ENCODE measurements around the gene FHOD3. TPM values are rescaled to one million over a fixed set of nuclear protein-coding genes. Genes with fewer than 3 reads are reported as not detected.

FHOD3 gene
- total and polyA plus RNA-seq, 2 of the 4 experiments (the other 2 are of a cell fraction): 14.6 to 16.0 TPM

DNA sequence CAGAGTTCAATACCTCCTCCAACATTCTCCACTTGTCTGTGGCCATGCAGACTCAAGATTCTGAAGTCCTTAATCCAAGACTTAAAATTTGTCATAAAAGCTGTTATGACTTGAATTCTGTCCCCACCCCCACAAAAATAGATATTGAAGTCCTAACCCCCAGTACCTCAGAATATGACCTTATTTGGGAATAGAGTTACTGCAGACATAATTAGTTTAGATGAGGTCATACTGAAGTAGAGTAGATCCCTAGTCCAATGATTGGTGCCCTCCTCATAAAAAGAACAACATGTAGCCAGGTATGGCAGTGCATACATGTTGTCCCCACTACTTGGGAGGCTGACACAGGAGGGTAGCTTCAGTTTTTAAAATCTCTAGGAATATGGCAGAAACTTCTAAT, 522.1 kb downstream of the FHOD3 start:
- in situ Hi-C loops (cut with MboI; ENCODE audit: low sequenced_read_pairs) (no loop called here), dilution Hi-C loops (cut with HindIII; ENCODE audit: low sequenced_read_pairs, unreplicated experiment) (no loop called here), intact Hi-C loops (cut with micrococcal nuclease) (no loop called here)
- Histone ChIP-seq H3K18ac (ENCODE audit: low read depth, low read length) (no peak overlapping the region), H2AK5ac (ENCODE audit: low read depth, low read length) (no peak overlapping the region), H3K79me1 (ENCODE audit: low read depth in 1 of 2, low read length in 2 of 2) (peaks cover 19 to 28% of the 10 kb centered on the region in 2 experiments), H2BK5ac (ENCODE audit: low read depth, low read length, poor library complexity, severe bottlenecking) (no peak overlapping the region), H4K91ac (ENCODE audit: insufficient read depth, low read depth, low read length) (no peak overlapping the region), H4K20me1 (ENCODE audit: insufficient read depth, low read length) (no peaks in the 10 kb centered on the region), H3K27ac (ENCODE audit: insufficient read depth, low read length) (no peak overlapping the region), H4K8ac (ENCODE audit: low read depth in 2 of 2, low read length in 2 of 2) (no peak overlapping the region), H2BK20ac (ENCODE audit: low read depth, low read length) (no peak overlapping the region), H3K4me2 (ENCODE audit: low read depth, low read length) (no peak overlapping the region), H3K9ac (ENCODE audit: low read depth, low read length) (no peak overlapping the region), H4K5ac (ENCODE audit: low read depth, low read length) (no peak overlapping the region), H3K23ac (ENCODE audit: low read depth, low read length) (no peak overlapping the region), H3K4me3 (ENCODE audit: insufficient read depth, low read depth, low read length) (no peak overlapping the region), H2BK120ac (ENCODE audit: low read depth, low read length) (no peak overlapping the region), H3K27me3 (ENCODE audit: control insufficient read depth, insufficient read depth, low read length) (no peaks in the 10 kb centered on the region), H3K14ac (replicated peaks; ENCODE audit: low read depth, low read length) (no peak overlapping the region), H2BK15ac (ENCODE audit: low read depth, low read length) (no peak overlapping the region), H3K9me1 (ENCODE audit: insufficient read depth, low read length) (no peaks in the 10 kb centered on the region), H2AK9ac (replicated peaks; ENCODE audit: low read depth, low read length, poor library complexity) (no peak overlapping the region), H3K4ac (ENCODE audit: low read depth, low read length) (no peak overlapping the region), H3K9me3 (ENCODE audit: control insufficient read depth, insufficient read depth, low read length) (no peaks in the 10 kb centered on the region), H3K56ac (ENCODE audit: extremely low read depth, insufficient read depth, low read length) (no peak overlapping the region), H2AFZ (replicated peaks; ENCODE audit: low read length, poor library complexity) (no peak overlapping the region), H3K36me3 (ENCODE audit: control insufficient read depth, insufficient read depth, low read length) (peaks cover 16% of the 10 kb centered on the region), H3K4me1 (ENCODE audit: control insufficient read depth, insufficient read depth, low read length) (peaks cover 2% of the 10 kb centered on the region; the same call in 1 of the 2 replicates)
- ChIA-PET POLR2A (ENCODE audit: unreplicated experiment) (no interaction called here), CTCF (interaction anchor here (0.9 kb wide), 1 partner anchor 11 kb away, joined by 4 read pairs; no protein-coding TSS in a partner anchor)
- no peak for ATAC-seq (ENCODE audit: low read depth)
- no peak for DNase-seq
- TF ChIP-seq POLR2A (IDR thresholded peaks at IDR 0.05; ENCODE audit: low read depth, low read length): no peak
- no peak for TF ChIP-seq RFX5 (IDR thresholded peaks at IDR 0.05; ENCODE audit: low read depth, low read length)
- TF ChIP-seq SMC3 (IDR thresholded peaks at IDR 0.05; ENCODE audit: low read depth, low read length): no peak
- TF ChIP-seq, protein P1, sequence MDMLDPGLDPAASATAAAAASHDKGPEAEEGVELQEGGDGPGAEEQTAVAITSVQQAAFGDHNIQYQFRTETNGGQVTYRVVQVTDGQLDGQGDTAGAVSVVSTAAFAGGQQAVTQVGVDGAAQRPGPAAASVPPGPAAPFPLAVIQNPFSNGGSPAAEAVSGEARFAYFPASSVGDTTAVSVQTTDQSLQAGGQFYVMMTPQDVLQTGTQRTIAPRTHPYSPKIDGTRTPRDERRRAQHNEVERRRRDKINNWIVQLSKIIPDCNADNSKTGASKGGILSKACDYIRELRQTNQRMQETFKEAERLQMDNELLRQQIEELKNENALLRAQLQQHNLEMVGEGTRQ (IDR thresholded peaks at IDR 0.05; ENCODE audit: low read depth, low read length): no peak
- no peak for TF ChIP-seq RAD21 (IDR thresholded peaks at IDR 0.05; ENCODE audit: low read length)
- TF ChIP-seq MAZ (IDR thresholded peaks at IDR 0.05; ENCODE audit: borderline replicate concordance, low read depth, low read length): no peak
- no peak for TF ChIP-seq NFE2L2 (IDR thresholded peaks at IDR 0.05; ENCODE audit: low read depth, low read length)
- TF ChIP-seq, protein P2, sequence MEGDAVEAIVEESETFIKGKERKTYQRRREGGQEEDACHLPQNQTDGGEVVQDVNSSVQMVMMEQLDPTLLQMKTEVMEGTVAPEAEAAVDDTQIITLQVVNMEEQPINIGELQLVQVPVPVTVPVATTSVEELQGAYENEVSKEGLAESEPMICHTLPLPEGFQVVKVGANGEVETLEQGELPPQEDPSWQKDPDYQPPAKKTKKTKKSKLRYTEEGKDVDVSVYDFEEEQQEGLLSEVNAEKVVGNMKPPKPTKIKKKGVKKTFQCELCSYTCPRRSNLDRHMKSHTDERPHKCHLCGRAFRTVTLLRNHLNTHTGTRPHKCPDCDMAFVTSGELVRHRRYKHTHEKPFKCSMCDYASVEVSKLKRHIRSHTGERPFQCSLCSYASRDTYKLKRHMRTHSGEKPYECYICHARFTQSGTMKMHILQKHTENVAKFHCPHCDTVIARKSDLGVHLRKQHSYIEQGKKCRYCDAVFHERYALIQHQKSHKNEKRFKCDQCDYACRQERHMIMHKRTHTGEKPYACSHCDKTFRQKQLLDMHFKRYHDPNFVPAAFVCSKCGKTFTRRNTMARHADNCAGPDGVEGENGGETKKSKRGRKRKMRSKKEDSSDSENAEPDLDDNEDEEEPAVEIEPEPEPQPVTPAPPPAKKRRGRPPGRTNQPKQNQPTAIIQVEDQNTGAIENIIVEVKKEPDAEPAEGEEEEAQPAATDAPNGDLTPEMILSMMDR (conservative IDR thresholded peaks at IDR 0.05; ENCODE audit: low read depth, low read length): no peak
- TF ChIP-seq MXI1 (IDR thresholded peaks at IDR 0.05; ENCODE audit: borderline replicate concordance, low read depth, low read length): no peak
- TF ChIP-seq BHLHE40 (IDR thresholded peaks at IDR 0.05; ENCODE audit: low read depth, low read length): no peak
- TF ChIP-seq FOS (IDR thresholded peaks at IDR 0.05; ENCODE audit: low read depth, low read length): no peak
- no peak for TF ChIP-seq MAFK (IDR thresholded peaks at IDR 0.05; ENCODE audit: low read depth, low read length)
- TF ChIP-seq CHD1 (IDR thresholded peaks at IDR 0.05; ENCODE audit: low read depth, low read length): no peak
- no peak for TF ChIP-seq RCOR1 (IDR thresholded peaks at IDR 0.05; ENCODE audit: insufficient replicate concordance, low read length)
- TF ChIP-seq CEBPB (IDR thresholded peaks at IDR 0.05; ENCODE audit: low read depth, low read length): no peak
- BruUV-seq (replicated peaks): no TSS peak

Data from IMR-90 (cell line).